ENCODE data around the gene ACTMAP.
"Not testable (repeated sequence)": the region's sequence is repeated elsewhere in the genome, so short reads cannot be mapped to it uniquely, and the experiment has no call there.

Gene ACTMAP

GRCh38 chr19:40775632-40776022 lies 25.4 kb upstream of the ACTMAP start:
- no peak for DNase-seq

DNA sequence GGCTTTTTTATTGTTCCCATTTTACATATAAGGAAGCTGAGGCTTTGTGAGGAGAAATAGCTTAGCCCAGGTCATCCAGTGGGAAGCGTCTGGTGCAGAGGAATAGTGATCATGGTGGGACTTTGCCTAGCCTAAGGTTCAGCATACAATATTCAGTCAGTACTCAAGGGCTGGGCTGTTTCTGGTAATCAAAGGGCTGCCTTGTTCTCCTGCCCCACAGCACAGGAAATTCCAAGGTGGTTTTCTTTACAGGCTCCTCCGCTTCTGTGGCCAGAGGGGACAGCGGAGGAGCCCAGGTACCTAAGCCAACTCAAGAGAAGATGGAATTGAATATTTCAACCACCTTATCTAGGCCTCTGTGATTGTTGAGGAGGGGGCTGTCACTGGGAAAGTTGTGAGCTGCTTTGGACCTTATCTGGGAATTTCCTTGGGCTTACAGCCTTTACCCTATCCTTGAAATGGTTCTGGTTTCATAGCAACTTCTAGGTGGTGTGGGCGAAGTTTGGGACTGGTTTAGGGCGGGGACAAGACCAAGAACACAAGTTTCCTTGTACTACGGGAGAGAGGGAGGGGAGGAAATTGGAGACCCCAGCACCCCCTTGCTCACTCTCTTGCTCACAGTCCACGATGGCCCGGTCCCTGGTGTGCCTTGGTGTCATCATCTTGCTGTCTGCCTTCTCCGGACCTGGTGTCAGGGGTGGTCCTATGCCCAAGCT lies 24.8 kb upstream of the ACTMAP start, which contains the start of gene MIA:
Gene MIA (plus strand): TSS at position 606 of the 716 bp plus-strand sequence. CDS start 22 bp downstream, at position 628.
- DNase-seq: no peak

DNA sequence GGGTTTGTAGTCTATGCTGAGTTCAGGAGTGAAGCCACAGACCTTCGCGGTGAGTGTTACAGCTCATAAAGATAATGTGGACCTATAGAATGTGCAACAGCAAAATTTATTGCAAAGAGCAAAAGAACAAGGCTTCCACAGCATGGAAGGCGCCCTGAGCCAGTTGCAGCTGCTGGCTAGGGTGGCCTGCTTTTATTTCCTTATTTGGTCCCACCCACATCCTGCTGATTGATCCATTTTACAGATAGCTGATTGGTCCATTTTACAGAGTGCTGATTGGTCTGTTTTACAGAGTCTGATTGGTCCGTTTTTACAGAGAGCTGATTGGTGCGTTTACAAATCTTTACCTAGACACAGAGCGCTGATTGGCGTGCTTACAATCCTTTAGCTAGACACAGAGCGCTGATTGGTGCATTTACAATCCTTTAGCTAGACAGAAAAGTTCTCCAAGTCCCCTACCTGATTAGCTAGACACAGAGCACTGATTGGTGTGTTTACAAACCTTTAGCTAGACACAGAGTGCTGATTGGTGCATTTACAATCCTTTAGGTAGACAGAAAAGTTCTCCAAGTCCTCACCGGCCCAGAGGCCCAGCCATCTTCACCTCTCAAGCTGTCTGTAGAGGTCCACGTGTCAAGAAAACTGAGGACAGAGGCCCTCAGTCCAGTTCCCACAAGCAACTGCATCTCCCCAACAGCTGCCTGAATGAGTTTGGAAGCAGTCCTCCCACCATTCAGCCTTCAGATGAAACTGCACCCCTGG lies 21.0 kb upstream of the ACTMAP start:
- not testable (repeated sequence) for DNase-seq

DNA sequence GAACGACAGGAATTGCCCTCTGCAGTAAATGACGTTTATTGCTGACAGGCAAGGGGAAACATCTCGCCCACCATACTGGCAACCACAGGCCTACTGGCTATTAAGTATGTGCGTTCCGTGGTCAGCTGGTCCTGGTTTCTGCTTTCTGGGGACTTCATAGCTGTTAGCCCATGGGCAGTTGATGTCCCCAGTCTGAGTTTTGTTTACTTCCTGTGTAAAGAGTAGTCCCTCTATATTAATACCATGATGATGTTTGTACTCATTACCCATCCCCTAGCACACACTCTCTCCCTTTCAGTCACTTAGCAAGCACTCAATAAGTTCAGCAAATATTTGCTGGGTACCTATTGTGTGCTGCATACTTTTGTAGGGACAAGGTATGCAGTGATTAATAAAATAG lies 18.6 kb upstream of the ACTMAP start:
- DNase-seq: no peak

- not testable (repeated sequence) for DNase-seq
These were observed 16.1 kb upstream of the ACTMAP start for GRCh38 chr19:40766385-40766784.

DNA sequence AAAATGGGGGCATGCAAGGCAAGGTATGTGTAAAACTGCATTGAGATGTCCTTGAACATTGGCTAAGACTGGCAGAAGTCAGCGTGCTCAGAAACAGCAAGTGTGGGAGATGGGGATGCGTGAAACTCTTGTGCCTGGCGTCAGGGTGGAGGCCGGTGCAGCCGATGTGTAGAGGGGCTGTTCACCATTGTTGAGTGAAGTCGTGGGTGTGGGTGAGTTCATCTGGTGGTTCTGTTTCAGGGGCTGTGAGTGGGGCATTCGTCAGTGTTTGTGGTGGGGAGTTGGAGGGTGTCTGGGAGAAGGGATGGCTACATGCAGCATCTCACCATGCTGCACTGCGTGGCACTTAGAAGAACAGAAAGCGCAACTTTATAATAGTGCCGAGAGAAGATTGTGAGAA lies 13.7 kb upstream of the ACTMAP start:
- DNase-seq: no peak

GRCh38 chr19:40763526-40763925 lies 13.2 kb upstream of the ACTMAP start:
- DNase-seq: no peak

- no peak for DNase-seq
These were observed 12.6 kb upstream of the ACTMAP start for GRCh38 chr19:40762754-40763470.

DNA sequence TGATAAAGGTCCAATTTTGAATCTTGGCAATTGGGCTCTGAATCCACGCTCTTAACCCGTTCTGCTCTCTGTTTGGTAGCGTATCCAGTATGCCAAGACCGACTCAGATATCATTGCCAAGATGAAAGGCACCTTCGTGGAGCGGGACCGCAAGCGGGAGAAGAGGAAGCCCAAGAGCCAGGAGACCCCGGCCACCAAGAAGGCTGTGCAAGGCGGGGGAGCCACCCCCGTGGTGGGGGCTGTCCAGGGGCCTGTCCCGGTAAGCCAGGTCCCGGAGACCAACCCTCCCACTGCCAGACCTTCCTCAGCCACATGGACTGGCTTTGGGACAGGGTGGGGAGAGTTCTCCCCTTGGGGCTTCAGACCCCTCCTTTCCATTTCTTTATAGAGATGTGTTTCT lies 9.1 kb upstream of the ACTMAP start:
- DNase-seq: no peak

- DNase-seq: no peak
These were observed 8.2 kb upstream of the ACTMAP start for GRCh38 chr19:40758491-40758890.

- DNase-seq: no peak
These were observed 6.3 kb upstream of the ACTMAP start for GRCh38 chr19:40756502-40757110.

DNA sequence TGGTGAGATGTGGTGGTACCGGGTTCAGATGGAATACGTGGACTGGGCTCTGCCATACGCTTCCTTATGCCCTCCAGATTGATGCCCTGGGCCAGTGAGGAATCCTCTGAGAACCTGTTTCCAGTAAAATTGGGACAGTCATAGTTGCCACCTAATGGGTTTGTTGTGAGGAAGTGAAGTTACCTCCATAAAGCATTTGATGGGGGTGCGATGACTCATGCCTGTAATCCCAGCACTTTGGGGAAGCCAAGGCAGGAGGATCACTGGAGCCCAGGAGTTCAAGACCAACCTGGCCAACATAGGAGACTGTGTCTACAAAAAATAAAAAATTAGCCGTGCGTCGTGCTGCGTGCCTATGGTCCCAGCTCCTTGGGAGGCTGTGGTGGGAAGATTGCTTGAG lies 5.5 kb upstream of the ACTMAP start:
- DNase-seq: no peak

- DNase-seq: no peak
These were observed 5.0 kb upstream of the ACTMAP start for GRCh38 chr19:40755248-40755624.

DNA sequence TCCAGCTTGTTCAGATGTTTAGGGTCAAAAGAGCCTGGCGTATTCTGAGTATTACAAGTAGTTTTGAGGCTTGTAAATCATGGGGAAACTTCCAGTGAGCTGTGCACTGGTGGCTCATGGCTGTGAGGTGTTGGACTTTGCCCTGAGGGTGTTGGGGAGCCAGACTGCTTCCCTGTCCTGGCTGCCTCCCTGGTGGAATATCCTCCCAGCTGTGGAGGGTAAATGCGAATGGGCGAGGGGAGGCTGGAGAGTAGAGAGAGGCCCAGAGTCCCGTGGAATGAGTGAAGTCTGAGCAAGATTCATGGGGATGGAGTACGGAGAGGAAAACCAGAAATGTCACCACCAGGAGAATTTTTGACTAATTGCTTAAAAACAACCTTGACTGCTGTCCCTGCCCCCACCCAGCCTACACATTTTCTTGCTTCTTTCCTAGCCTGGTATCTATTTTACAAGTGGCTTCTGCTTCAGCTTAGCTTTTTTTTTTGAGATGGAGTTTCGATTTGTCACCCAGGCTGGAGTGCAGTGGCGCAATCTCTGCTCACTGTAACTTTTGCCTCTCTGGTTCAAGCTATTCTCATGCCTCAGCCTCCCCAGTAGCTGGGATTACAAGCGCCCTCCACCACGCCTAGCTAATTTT lies 4.5 kb upstream of the ACTMAP start:
- DNase-seq: no peak

- no peak for DNase-seq
These were observed 2.0 kb upstream of the ACTMAP start for GRCh38 chr19:40752257-40752781.

GRCh38 chr19:40750874-40751537 lies 729 bp upstream of the ACTMAP start, which contains the start of gene SNRPA:
Gene SNRPA (plus strand): TSS chr19:40751203. CDS start chr19:40751409, 206 bp downstream.
- peak; percentile 96 for DNase-seq

GRCh38 chr19:40747536-40747935 lies 2.7 kb downstream of the ACTMAP start:
- no peak for DNase-seq

DNA sequence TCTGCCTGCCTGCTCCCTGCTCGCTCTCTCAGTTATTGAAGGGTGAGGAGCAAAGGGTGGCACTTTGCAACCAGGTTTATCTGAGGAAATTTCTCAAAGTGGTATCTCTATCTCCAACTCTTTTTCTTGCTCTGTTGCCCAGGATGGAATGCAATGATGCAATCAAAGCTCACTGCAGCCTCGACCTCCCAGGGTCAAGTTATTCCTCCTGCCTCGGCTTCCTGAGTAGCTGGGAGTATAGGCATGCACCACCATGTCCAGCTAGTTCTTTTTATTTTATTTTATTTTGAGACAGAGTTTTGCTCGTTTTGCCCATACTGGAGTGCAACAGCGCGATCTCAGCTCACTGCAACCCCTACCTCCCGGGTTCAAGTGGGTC lies 4.9 kb downstream of the ACTMAP start:
- DNase-seq: no peak

- DNase-seq: no peak
These were observed 5.5 kb downstream of the ACTMAP start for GRCh38 chr19:40744554-40745401.

- no peak for DNase-seq
These were observed 6.4 kb downstream of the ACTMAP start for GRCh38 chr19:40743926-40744325.

GRCh38 chr19:40742886-40743285 lies 7.4 kb downstream of the ACTMAP start:
- no peak for DNase-seq
